ENCODE measurements around the gene NUMB. TPM values are rescaled to one million over a fixed set of nuclear protein-coding genes. Genes with fewer than 3 reads are reported as not detected.

Gene NUMB
- total and polyA plus RNA-seq, 4 donors: 21.2 to 45.8 (median 26.1) TPM

GRCh38 chr14:73253323-73253610 is 205.1 kb downstream of the NUMB start:
- H3K9me3 ChIP-seq (ENCODE audit: control insufficient read depth in 4 of 4, low read length in 3 of 4): no peaks in the 10 kb centered on the region
- WGBS: 93% methylated on average over 10 of the region's 10 CpGs
- H3K27me3 ChIP-seq (ENCODE audit: control insufficient read depth in 4 of 4, insufficient read depth in 4 of 4, low read length in 3 of 4): no peaks in the 10 kb centered on the region
- no peak overlapping the region for H3K27ac ChIP-seq (ENCODE audit: low read depth in 1 of 2, low read length in 2 of 2)
- no peak overlapping the region for H3K9ac ChIP-seq (ENCODE audit: low read depth in 1 of 2, low read length in 2 of 2)
- DNase-seq (ENCODE audit: low spot score): no peak
- no peak for TF ChIP-seq MAX (IDR thresholded peaks at IDR 0.05)
- no peak for TF ChIP-seq ATF3 (IDR thresholded peaks at IDR 0.05)
- no peak for TF ChIP-seq RAD21 (IDR thresholded peaks at IDR 0.05)
- no peak for TF ChIP-seq TAF1 (conservative IDR thresholded peaks at IDR 0.05)
- no peak for TF ChIP-seq CTCF (IDR thresholded peaks at IDR 0.05; ENCODE audit: low read depth, low read length, missing input control)
- no peak for TF ChIP-seq EGR1 (IDR thresholded peaks at IDR 0.05; ENCODE audit: low read depth in 2 of 2)
- no peaks in the 10 kb centered on the region for H3K36me3 ChIP-seq (ENCODE audit: control insufficient read depth in 4 of 4, insufficient read depth in 3 of 4, low read depth in 1 of 4, low read length in 3 of 4)
- no peaks in the 10 kb centered on the region for H3K4me1 ChIP-seq (ENCODE audit: control insufficient read depth in 4 of 4, insufficient read depth in 4 of 4, low read length in 3 of 4)
- H3K4me3 ChIP-seq (ENCODE audit: low read depth in 1 of 3, low read length in 3 of 3): no peak overlapping the region

- DNase-seq (ENCODE audit: low spot score): no peak
These were observed 205.6 kb downstream of the NUMB start for GRCh38 chr14:73252491-73253322.

GRCh38 chr14:73251516-73252215 is 206.7 kb downstream of the NUMB start:
- Histone ChIP-seq H3K9ac (ENCODE audit: low read depth in 1 of 2, low read length in 2 of 2) (no peak overlapping the region), H3K27me3 (ENCODE audit: control insufficient read depth in 4 of 4, insufficient read depth in 4 of 4, low read length in 3 of 4) (no peaks in the 10 kb centered on the region), H3K4me1 (ENCODE audit: control insufficient read depth in 4 of 4, insufficient read depth in 4 of 4, low read length in 3 of 4) (no peaks in the 10 kb centered on the region), H3K27ac (ENCODE audit: low read depth in 1 of 2, low read length in 2 of 2) (no peak overlapping the region), H3K36me3 (ENCODE audit: control insufficient read depth in 4 of 4, insufficient read depth in 3 of 4, low read depth in 1 of 4, low read length in 3 of 4) (no peaks in the 10 kb centered on the region), H3K9me3 (ENCODE audit: control insufficient read depth in 4 of 4, low read length in 3 of 4) (no peaks in the 10 kb centered on the region), H3K4me3 (ENCODE audit: low read depth in 1 of 3, low read length in 3 of 3) (no peak overlapping the region)
- TF ChIP-seq NR2F2 (IDR thresholded peaks at IDR 0.05) (no peak), FOXA2 (IDR thresholded peaks at IDR 0.05) (no peak), REST (IDR thresholded peaks at IDR 0.05) (no peak), HNF4G (IDR thresholded peaks at IDR 0.05) (no peak), HNF4A (conservative IDR thresholded peaks at IDR 0.05) (no peak), GABPA (IDR thresholded peaks at IDR 0.05 in 1 of 2, conservative IDR thresholded peaks at IDR 0.05 in 1 of 2) (no peak), JUND (IDR thresholded peaks at IDR 0.05) (no peak), EGR1 (IDR thresholded peaks at IDR 0.05; ENCODE audit: low read depth in 2 of 2) (no peak), YY1 (IDR thresholded peaks at IDR 0.05) (no peak), ZBTB33 (IDR thresholded peaks at IDR 0.05) (no peak), MAX (IDR thresholded peaks at IDR 0.05) (no peak), RAD21 (IDR thresholded peaks at IDR 0.05) (no peak), ATF3 (IDR thresholded peaks at IDR 0.05) (no peak)
- WGBS: 97% methylated on average over 30 of the region's 30 CpGs
- no peak for DNase-seq (ENCODE audit: low spot score)

More at GRCh38 chr14:73252491-73253322, 205.6 kb downstream of the NUMB start:
- TF ChIP-seq MAX (IDR thresholded peaks at IDR 0.05) (no peak), YY1 (IDR thresholded peaks at IDR 0.05) (no peak), JUND (IDR thresholded peaks at IDR 0.05) (no peak), GABPA (IDR thresholded peaks at IDR 0.05 in 1 of 2, conservative IDR thresholded peaks at IDR 0.05 in 1 of 2) (no peak)
- WGBS: 92% methylated on average over 29 of the region's 29 CpGs
- H3K9ac ChIP-seq (ENCODE audit: low read depth in 1 of 2, low read length in 2 of 2): no peak overlapping the region
- H3K4me1 ChIP-seq (ENCODE audit: control insufficient read depth in 4 of 4, insufficient read depth in 4 of 4, low read length in 3 of 4): no peaks in the 10 kb centered on the region
- no peaks in the 10 kb centered on the region for H3K9me3 ChIP-seq (ENCODE audit: control insufficient read depth in 4 of 4, low read length in 3 of 4)
- no peak overlapping the region for H3K27ac ChIP-seq (ENCODE audit: low read depth in 1 of 2, low read length in 2 of 2)
- no peak overlapping the region for H3K4me3 ChIP-seq (ENCODE audit: low read depth in 1 of 3, low read length in 3 of 3)
- H3K27me3 ChIP-seq (ENCODE audit: control insufficient read depth in 4 of 4, insufficient read depth in 4 of 4, low read length in 3 of 4): no peaks in the 10 kb centered on the region
- no peaks in the 10 kb centered on the region for H3K36me3 ChIP-seq (ENCODE audit: control insufficient read depth in 4 of 4, insufficient read depth in 3 of 4, low read depth in 1 of 4, low read length in 3 of 4)
